Vein endothelial cell (primary cell): ENCODE measurements around the gene TAF11L4. TPM values are rescaled to one million over a fixed set of nuclear protein-coding genes. Genes with fewer than 3 reads are reported as not detected.

ENCODE experiments used
- small RNA-seq: library from RNA; depleted of rRNA; stranded (forward); fragments of <200 nt; gene quantifications from one replicate; pipeline ENCODE3, GENCODE V24; 2012
- total RNA-seq: library from RNA; depleted of rRNA; stranded (reverse); fragments of >200 nt; gene quantifications from 2 replicates; pipeline ENCODE4 v1.2.3, GENCODE V29; 2012

TAF11L4 gene
- not detected in 2 replicates for total RNA-seq

DNA sequence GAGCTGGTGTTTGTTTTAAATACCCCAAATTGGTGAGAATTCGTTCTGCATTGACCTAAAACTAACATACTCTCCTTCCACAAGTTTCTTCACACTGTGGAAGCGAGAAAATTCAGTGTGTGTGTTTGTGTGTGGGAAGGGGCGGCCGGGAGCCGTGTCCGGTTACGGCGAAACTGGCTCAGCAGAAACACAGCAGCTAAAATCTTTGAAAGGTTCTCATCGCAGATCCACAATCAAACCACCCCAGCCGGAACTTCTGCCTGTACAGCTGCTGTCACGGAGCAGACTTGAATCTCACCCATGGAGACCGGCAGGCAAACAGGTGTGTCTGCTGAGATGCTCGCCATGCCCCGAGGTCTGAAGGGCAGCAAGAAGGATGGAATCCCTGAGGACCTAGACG lies at the start of gene TAF11L4:
TSS of gene TAF11L4 (plus strand) at position 301 of the 400 bp plus-strand sequence.

DNA sequence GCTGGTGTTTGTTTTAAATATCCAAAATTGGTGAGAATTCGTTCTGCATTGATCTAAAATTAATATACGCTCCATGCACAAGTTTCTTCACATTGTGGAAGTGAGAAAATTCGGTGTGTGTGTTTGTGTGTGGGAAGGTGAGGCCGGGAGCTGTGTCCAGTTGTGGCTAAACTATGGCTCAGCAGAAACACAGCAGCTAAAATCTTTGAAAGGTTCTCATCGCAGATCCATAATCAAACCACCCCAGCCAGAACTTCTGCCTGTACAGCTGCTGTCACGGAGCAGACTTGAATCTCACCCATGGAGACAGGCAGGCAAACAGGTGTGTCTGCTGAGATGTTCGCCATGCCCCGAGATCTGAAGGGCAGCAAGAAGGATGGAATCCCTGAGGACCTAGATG lies 23.7 kb upstream of the TAF11L4 start, which contains the start of gene TAF11L2:
TSS of gene TAF11L2 (plus strand) at position 301 of the 400 bp plus-strand sequence.

GRCh38 chr5:17518067-17518466 lies 3.5 kb upstream of the TAF11L4 start, which contains the start of gene TAF11L3:
TAF11L3 (plus strand) TSS chr5:17518367.

DNA sequence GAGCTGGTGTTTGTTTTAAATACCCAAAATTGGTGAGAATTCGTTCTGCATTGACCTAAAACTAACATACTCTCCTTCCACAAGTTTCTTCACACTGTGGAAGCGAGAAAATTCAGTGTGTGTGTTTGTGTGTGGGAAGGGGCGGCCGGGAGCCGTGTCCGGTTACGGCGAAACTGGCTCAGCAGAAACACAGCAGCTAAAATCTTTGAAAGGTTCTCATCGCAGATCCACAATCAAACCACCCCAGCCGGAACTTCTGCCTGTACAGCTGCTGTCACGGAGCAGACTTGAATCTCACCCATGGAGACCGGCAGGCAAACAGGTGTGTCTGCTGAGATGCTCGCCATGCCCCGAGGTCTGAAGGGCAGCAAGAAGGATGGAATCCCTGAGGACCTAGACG lies 3.3 kb downstream of the TAF11L4 start, which contains the start of gene TAF11L5:
TSS of gene TAF11L5 (plus strand) at position 301 of the 400 bp plus-strand sequence.

GRCh38 chr5:17528369-17528768 lies 6.8 kb downstream of the TAF11L4 start, which contains the start of gene TAF11L6:
TAF11L6 (plus strand) TSS chr5:17528669.

Small RNAs within 50 kb of the gene (small RNA-seq; reads per million reads assigned to genes)
- gene AC106774.3: not detected

Other genes starting within 250 kb of the TAF11L4 start
- not detected in 2 replicates for gene TAF11L2, start 23.6 kb upstream of the TAF11L4 start, total RNA-seq
- not detected in 2 replicates for gene TAF11L3, start 3.4 kb upstream of the TAF11L4 start, total RNA-seq
- gene TAF11L5, start 3.4 kb downstream of the TAF11L4 start, total RNA-seq: not detected in 2 replicates
- not detected in 2 replicates for gene TAF11L6, start 6.9 kb downstream of the TAF11L4 start, total RNA-seq
- not detected in 2 replicates for gene TAF11L7, start 64.0 kb downstream of the TAF11L4 start, total RNA-seq
- gene TAF11L8, start 69.2 kb downstream of the TAF11L4 start, total RNA-seq: not detected in 2 replicates
- not detected in 2 replicates for gene TAF11L9, start 72.6 kb downstream of the TAF11L4 start, total RNA-seq
- not detected in 2 replicates for gene TAF11L10, start 76.0 kb downstream of the TAF11L4 start, total RNA-seq
- gene TAF11L11, start 82.4 kb downstream of the TAF11L4 start, total RNA-seq: not detected in 2 replicates
- gene TAF11L12, start 88.6 kb downstream of the TAF11L4 start, total RNA-seq: not detected in 2 replicates
- not detected in 2 replicates for gene TAF11L13, start 110.3 kb downstream of the TAF11L4 start, total RNA-seq
- not detected in 2 replicates for gene TAF11L14, start 112.7 kb downstream of the TAF11L4 start, total RNA-seq